Retinal pigment epithelial cell (primary cell): ENCODE data around the gene VEGFD.

Experiments used
- DNase-seq: peaks from one replicate; pipeline ENCODE4 v3.0.0-alpha.2; 2010; ENCODE audit warnings: low read depth
- H3K4me3 ChIP-seq: 2 replicates; pipeline ENCODE4 v1.5.1; 2011; ENCODE audit warnings: mild to moderate bottlenecking, low read length, control low read depth, moderate library complexity
- TF ChIP-seq, protein P1 (sequence below): conservative IDR thresholded peaks from 2 replicates; pipeline ENCODE4 v1.5.1; 2011; ENCODE audit warnings: low read depth, low read length, control low read depth, inconsistent platforms

VEGFD gene

DNA sequence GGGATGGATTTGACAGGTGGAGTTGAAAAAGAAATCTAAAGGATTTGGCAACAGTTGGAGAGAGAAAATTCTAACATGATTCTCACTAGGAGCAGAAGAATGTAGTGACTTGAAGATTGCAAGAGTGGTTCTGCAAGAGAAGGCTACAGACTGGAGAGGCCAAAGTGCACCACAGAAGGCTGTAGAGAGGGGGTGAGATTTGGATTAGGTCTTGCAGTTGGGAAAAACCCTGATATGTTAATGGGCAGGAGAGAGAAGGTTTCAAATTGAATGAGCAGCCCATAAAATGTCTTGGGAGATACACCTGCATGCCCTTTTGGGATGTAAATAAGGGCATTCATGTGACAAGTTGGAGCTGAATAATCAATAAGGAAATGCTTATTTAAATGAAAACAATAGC, 14.7 kb upstream of the VEGFD start:
- H3K4me3 ChIP-seq, result no peak overlapping the region
- DNase-seq, result no peak
- TF ChIP-seq, protein P1, sequence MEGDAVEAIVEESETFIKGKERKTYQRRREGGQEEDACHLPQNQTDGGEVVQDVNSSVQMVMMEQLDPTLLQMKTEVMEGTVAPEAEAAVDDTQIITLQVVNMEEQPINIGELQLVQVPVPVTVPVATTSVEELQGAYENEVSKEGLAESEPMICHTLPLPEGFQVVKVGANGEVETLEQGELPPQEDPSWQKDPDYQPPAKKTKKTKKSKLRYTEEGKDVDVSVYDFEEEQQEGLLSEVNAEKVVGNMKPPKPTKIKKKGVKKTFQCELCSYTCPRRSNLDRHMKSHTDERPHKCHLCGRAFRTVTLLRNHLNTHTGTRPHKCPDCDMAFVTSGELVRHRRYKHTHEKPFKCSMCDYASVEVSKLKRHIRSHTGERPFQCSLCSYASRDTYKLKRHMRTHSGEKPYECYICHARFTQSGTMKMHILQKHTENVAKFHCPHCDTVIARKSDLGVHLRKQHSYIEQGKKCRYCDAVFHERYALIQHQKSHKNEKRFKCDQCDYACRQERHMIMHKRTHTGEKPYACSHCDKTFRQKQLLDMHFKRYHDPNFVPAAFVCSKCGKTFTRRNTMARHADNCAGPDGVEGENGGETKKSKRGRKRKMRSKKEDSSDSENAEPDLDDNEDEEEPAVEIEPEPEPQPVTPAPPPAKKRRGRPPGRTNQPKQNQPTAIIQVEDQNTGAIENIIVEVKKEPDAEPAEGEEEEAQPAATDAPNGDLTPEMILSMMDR, result no peak

DNA sequence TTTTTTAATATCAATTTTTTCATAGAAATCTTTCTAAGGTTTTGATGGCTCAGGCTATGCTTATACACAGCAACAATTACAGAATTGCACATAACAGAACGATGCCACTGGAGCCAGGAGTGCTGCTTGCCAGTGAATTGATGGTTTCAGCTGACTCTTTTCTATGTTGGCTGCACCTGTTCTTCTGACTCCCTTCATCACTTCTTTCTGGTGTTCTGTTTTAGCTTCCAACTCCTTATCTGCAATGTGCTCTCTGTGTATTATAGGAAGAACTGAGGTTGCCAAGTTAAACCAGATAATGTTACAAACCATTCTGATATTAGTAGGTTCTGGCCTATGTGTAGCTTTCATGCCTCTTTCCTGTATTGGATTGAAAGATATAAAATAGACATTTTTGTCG, 11.6 kb upstream of the VEGFD start:
- no peak overlapping the region for H3K4me3 ChIP-seq
- TF ChIP-seq, protein P1, result no peak
- no peak for DNase-seq

DNA sequence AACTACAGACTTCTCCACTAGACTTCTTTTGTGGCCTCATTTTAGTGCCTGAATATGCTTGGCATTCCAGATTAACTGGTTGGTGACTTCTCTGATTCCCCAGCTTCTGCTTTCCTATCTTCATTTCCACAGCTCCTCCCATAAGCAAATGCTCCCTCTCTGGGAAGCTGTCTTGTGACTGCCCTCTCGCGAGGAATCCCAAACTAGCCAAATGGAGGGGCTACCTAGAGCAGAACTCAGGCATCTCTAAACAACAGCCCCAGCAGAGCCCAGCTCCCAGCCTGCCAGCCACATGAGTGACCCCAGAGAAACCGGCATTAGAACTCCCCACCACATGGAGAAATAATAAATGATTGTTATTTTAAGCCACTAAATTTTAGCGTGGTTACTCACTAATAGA, 7.6 kb upstream of the VEGFD start:
- no peak for DNase-seq
- TF ChIP-seq, protein P1, result no peak
- no peak overlapping the region for H3K4me3 ChIP-seq

DNA sequence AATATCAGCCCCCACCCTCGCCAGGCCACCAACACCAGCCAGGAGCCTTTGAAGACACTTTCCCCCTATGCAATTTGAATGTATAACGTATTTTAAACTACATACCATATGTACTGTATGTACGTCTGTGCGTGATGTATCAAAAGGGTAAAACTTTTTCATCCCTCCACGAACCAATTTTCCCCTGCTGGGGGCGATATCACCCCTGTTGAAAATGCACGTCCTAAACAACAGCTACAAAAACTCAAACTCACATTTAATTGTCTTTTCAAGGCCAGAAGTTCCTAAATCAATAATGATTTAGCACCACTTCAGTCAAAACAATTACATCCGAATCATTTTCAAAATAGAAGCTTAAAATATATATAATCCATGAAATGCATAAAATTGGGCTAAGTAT, 1.4 kb downstream of the VEGFD start:
- TF ChIP-seq, protein P1, result no peak
- DNase-seq, result no peak
- no peak overlapping the region for H3K4me3 ChIP-seq

DNA sequence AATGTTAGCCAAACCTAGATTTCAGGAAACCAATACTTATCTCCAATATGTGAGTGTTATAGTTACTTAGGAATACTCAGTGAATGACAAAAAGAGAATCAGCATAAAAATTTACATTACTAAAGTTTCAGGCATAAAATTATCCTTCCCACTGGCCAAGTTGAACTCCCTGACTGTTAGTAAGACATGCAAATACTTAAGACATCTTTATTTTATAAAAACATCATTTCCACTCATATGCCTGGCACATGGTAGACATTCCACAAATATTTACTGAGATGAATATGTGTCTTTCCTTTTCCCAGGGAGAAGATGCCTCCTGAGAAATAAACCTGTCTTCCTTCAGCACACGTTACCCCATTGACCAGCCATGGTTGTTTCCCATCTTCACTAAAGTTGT, 7.3 kb downstream of the VEGFD start:
- TF ChIP-seq, protein P1, result no peak
- DNase-seq, result no peak
- H3K4me3 ChIP-seq, result no peak overlapping the region

DNA sequence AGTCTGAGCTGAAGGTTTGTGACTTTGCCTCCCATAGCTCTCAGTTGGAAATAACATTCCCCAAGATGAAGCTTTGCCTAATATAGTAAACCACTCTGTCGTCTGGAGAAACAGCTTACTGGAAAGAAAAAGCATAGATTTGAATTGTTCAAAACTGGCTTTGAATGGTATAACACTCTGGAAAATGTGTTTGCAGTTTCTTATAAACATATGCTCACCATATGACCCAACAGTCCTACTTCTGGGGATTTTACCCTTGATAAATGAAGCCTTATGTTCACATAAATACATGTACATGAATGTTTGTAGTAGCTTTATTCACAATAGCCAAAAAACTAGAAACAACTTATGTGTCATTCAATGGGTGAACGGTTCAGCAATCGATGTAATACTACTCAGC, 10.2 kb downstream of the VEGFD start:
- TF ChIP-seq, protein P1, result no peak
- no peak overlapping the region for H3K4me3 ChIP-seq
- DNase-seq, result no peak

DNA sequence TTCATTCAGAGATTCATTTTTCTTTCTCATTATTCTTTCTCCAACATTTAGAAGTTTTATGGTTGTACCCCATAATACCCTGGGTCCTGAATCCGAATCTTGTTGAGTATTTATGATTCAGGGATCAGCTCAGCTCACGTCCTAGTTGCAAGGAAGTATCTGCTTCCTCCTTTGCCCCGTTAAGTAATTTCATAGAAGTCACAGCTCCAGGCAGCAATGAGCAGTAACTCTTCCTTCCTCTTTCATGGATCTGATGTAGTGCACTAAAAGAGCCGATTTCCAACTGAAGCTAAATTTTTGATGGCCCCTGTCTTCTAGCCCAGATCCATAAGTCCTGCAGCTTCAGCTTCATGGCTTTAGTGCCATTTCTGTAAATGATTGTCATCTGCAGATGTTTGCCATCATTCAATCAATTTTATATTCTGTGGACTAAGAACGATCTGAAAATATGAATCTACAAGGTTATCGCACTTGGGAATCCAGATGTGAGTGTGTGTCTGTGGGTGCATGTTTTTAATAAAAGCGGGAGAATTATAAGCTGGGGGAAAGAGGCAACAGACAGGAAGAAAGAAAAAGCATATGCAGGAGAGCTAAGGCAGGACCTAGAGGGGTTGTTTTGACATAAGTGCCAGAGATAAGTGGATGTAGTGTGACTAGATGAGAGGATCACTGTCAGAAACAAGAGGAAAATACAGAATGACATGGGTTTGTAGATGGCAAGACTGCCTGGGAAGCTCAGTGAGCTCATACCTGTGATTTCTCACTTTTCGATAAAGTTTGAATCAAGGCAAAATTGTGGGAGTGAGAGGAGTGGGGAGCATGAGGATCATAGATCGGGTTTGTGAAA, 17.5 kb downstream of the VEGFD start:
- no peak overlapping the region for H3K4me3 ChIP-seq
- TF ChIP-seq, protein P1, result no peak
- no peak for DNase-seq
